Sigmoid colon (tissue), 4 donors: ENCODE data around the gene STX17.

Experiments used
- POLR2A ChIP-seq, 2 donors: fragments of 450-650 bp; IDR thresholded peaks; one replicate each; pipeline ENCODE4 v1.6.1; 2016; ENCODE audit warnings: antibody characterized with exemption in 2 of 2, mild to moderate bottlenecking in 2 of 2, moderate library complexity in 2 of 2
- POLR2AphosphoS5 ChIP-seq, 4 donors: sonication (generic); formaldehyde crosslinking; IDR thresholded peaks; one replicate each; pipeline ENCODE4 v1.6.1; 2017; ENCODE audit warnings: antibody characterized with exemption in 4 of 4
- TF ChIP-seq, protein P1 (sequence below), 4 experiments: fragments of 450-650 bp in 3 of 4; fragments of 200-600 bp in 1 of 4; IDR thresholded peaks; one replicate each; pipeline ENCODE4 v1.5.1; 2016 to 2019; ENCODE audit warnings: antibody characterized with exemption in 4 of 4, mild to moderate bottlenecking in 3 of 4, moderate library complexity in 2 of 4

DNA sequence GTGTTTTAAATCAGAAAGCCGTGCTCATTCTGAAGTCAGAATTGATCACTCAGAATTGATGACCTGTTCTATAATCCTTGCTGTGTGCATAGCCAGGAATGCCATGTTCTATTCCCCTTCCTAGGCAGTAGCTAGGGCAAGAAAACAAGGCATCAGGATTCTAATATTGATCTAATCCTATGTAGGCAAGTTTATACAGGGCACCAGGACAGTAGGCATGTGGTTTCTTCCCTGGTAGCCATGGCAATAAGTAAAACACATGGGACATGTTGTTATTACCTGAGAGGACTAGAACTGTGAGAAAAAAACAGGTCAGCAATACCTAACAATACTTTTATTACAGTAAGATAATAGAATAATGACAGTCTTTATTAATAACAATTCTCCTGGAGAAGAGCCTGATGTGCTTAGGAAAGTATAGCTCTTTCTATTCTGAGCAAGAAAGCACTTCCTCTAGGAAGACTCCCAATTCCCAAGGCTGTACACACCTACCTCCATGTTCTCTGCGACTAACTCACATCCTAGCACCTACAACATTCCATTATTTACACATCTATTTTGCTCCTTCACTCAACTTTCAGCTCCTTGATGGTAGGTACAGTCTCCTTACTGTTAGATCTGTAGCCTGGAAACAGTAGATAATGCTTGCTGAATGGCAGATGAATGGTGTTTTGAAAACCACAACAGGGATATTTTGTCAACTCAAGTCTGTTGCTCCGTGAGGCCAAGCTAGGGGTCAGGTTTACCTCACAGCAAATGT, 70.8 kb downstream of the STX17 start:
- TF ChIP-seq POLR2A (IDR thresholded peaks at IDR 0.05) (no peak), POLR2AphosphoS5 (IDR thresholded peaks at IDR 0.05) (no peak)
- TF ChIP-seq, protein P1, sequence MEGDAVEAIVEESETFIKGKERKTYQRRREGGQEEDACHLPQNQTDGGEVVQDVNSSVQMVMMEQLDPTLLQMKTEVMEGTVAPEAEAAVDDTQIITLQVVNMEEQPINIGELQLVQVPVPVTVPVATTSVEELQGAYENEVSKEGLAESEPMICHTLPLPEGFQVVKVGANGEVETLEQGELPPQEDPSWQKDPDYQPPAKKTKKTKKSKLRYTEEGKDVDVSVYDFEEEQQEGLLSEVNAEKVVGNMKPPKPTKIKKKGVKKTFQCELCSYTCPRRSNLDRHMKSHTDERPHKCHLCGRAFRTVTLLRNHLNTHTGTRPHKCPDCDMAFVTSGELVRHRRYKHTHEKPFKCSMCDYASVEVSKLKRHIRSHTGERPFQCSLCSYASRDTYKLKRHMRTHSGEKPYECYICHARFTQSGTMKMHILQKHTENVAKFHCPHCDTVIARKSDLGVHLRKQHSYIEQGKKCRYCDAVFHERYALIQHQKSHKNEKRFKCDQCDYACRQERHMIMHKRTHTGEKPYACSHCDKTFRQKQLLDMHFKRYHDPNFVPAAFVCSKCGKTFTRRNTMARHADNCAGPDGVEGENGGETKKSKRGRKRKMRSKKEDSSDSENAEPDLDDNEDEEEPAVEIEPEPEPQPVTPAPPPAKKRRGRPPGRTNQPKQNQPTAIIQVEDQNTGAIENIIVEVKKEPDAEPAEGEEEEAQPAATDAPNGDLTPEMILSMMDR (IDR thresholded peaks at IDR 0.05): no peak
